GM12892 (cell line): ENCODE data around the gene IL1F10.

Experiments used
- DNase-seq: peaks from one replicate; pipeline ENCODE4 v3.0.0; 2011; ENCODE audit not compliant: insufficient read length
- FAIRE-seq: peaks from 2 replicates; lab custom pipeline; 2011; peaks lifted over from hg19 to GRCh38; lab: Jason Lieb, UNC
- POLR2A ChIP-seq: IDR thresholded peaks from 2 replicates; pipeline ENCODE4 v1.6.1; 2011; ENCODE audit warnings: low read depth, low read length, control low read depth
- POLR2AphosphoS5 ChIP-seq: IDR thresholded peaks from 2 replicates; pipeline ENCODE4 v1.6.1; 2011; ENCODE audit warnings: low read depth, low read length, control low read depth
- TAF1 ChIP-seq: IDR thresholded peaks from 2 replicates; pipeline ENCODE4 v1.6.1; 2011; ENCODE audit warnings: low read depth, mild to moderate bottlenecking, control low read depth, low read length, borderline replicate concordance

IL1F10 gene

GRCh38 chr2:113041871-113042270 lies 25.9 kb upstream of the IL1F10 start:
- TF ChIP-seq POLR2AphosphoS5 = no peak
- TF ChIP-seq TAF1 = no peak
- no peak for TF ChIP-seq POLR2A
- FAIRE-seq (peak; percentile 38), DNase-seq (no peak)

- no peak for FAIRE-seq
- no peak for DNase-seq
- TF ChIP-seq POLR2AphosphoS5 = no peak
- no peak for TF ChIP-seq TAF1
- TF ChIP-seq POLR2A = no peak
Observed at GRCh38 chr2:113046465-113046864, 21.3 kb upstream of the IL1F10 start.

- DNase-seq (no peak), FAIRE-seq (no peak)
- TF ChIP-seq POLR2A (no peak), TAF1 (no peak), POLR2AphosphoS5 (no peak)
Observed at GRCh38 chr2:113050921-113051895, 16.6 kb upstream of the IL1F10 start.

- DNase-seq = no peak
- TF ChIP-seq POLR2A = no peak
- no peak for TF ChIP-seq TAF1
- no peak for TF ChIP-seq POLR2AphosphoS5
- no peak for FAIRE-seq
Observed at GRCh38 chr2:113052396-113052917, 15.3 kb upstream of the IL1F10 start, which contains the start of gene IL36B. Gene IL36B, minus strand, starts transcription at chr2:113052867.

- no peak for DNase-seq
- FAIRE-seq = no peak
- TF ChIP-seq TAF1 (no peak), POLR2A (no peak), POLR2AphosphoS5 (no peak)
Observed at GRCh38 chr2:113053666-113054065, 14.1 kb upstream of the IL1F10 start.

- TF ChIP-seq POLR2A (no peak), TAF1 (no peak), POLR2AphosphoS5 (no peak)
- FAIRE-seq (no peak), DNase-seq (no peak)
Observed at GRCh38 chr2:113054066-113054465, 13.7 kb upstream of the IL1F10 start.

- FAIRE-seq (no peak), DNase-seq (no peak)
- TF ChIP-seq POLR2AphosphoS5 (no peak), TAF1 (no peak), POLR2A (no peak)
Observed at GRCh38 chr2:113056521-113056920, 11.2 kb upstream of the IL1F10 start.

DNA sequence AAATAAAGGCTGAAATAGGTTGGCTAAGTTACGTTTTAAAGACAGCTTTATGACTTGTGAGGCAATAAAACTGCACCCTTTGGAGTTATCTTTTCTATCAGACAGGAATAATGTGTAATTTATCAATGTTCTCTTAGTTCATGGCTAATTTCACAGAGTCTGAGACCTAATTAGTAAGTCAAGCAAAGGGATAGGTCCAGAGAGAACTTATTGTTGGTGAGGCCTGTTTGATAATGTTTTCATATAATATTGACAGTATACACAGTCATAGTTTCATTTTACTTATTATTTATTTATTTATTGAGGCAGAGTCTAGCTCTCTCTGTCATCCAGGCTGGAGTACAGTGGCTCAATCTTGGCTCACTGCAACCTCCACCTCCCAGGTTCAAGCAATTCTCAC lies 10.7 kb upstream of the IL1F10 start:
- no peak for FAIRE-seq

DNA sequence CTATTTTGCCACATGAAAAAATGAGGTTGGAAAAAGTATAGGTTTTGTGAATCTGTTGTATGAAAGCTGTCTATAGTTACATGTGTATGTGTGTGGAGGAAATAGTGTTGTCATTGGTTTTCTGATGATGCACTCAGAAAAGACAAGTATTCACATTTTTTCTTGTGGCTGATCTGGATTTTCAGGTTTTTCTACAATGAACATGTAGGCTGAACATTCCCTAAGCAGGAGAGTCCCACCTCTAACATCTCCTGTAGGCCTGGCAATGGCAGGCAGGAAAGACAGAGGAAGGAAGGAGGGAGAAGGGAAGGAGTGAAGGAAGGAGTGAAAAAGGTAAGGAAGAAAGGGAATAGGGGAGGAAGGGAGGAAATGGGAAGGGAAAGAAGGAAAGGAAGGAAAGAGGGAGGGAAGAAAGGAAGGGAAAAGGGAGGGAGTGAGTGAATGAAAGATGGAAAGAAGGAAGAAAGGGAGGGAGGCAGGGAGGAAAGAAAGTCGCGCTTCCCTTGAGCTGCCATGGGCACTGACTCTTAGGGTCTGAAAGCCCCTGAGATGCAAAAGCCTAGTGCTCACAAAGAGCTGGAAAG lies 9.3 kb upstream of the IL1F10 start:
- no peak for TF ChIP-seq POLR2A
- TF ChIP-seq POLR2AphosphoS5 = no peak
- TF ChIP-seq TAF1 = no peak
- DNase-seq (no peak), FAIRE-seq (no peak)

More for the DNA sequence above, 10.7 kb upstream of the IL1F10 start:
- TF ChIP-seq POLR2A (no peak), TAF1 (no peak), POLR2AphosphoS5 (no peak)
- DNase-seq = no peak

GRCh38 chr2:113058998-113059960 lies 8.5 kb upstream of the IL1F10 start, which contains the start of gene IL36RN:
Gene IL36RN, plus strand, starts transcription at chr2:113059198. Its CDS starts 241 bp downstream, at chr2:113059439.
- DNase-seq (no peak), FAIRE-seq (no peak)
- TF ChIP-seq TAF1 (no peak), POLR2A (no peak), POLR2AphosphoS5 (no peak)

DNA sequence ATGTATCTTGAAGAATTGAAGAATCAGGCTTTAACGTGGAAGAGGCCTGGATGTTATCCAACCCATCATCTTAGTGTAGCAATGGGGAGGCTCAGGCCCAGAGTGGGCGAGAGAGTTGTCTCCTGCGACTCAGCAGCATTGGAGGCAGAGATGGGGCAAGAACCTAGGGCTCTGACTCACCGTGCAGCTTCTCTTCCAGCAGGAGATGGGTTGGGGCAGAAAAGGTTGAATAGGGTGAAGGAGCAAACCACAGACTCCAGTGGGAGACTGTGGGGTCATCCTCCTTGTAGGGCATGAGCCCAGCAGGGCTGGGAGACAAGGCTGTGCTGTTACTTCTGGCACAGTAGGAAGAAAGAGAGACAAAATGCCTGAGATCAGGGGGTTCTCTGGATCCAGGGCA lies 7.4 kb upstream of the IL1F10 start:
- FAIRE-seq (no peak), DNase-seq (no peak)
- no peak for TF ChIP-seq POLR2A
- no peak for TF ChIP-seq TAF1
- TF ChIP-seq POLR2AphosphoS5 = no peak

- TF ChIP-seq POLR2A (no peak), POLR2AphosphoS5 (no peak), TAF1 (no peak)
- FAIRE-seq = no peak
- no peak for DNase-seq
Observed at GRCh38 chr2:113060796-113061195, 7.0 kb upstream of the IL1F10 start.
